ENCODE data around the gene SSX4B.
"Not testable (repeated sequence)": the region's sequence is repeated elsewhere in the genome, so short reads cannot be mapped to it uniquely, and the experiment has no call there.

Gene SSX4B

GRCh38 chrX:48450076-48450475 lies 38.3 kb upstream of the SSX4B start:
- TF ChIP-seq CTCF (IDR thresholded peaks at IDR 0.05; ENCODE audit: borderline replicate concordance, control extremely low read depth, extremely low read depth, insufficient read depth, missing control alignments), result no peak
- in situ Hi-C loops (cut with MboI; ENCODE audit: low sequenced_read_pairs, unreplicated experiment), result loop anchor here (25.0 kb wide), 1 partner anchor 363 kb away; no protein-coding TSS in a partner anchor
- no peak for DNase-seq (ENCODE audit: low spot score)

- in situ Hi-C loops (cut with MboI; ENCODE audit: low sequenced_read_pairs, unreplicated experiment); DNase-seq (ENCODE audit: low spot score): not testable (repeated sequence)
Measured at GRCh38 chrX:48447201-48447600, 35.4 kb upstream of the SSX4B start.

GRCh38 chrX:48433713-48434112 lies 22.0 kb upstream of the SSX4B start:
- in situ Hi-C loops (cut with MboI; ENCODE audit: low sequenced_read_pairs, unreplicated experiment); DNase-seq (ENCODE audit: low spot score): not testable (repeated sequence)

- DNase-seq (ENCODE audit: low spot score); in situ Hi-C loops (cut with MboI; ENCODE audit: low sequenced_read_pairs, unreplicated experiment): not testable (repeated sequence)
Measured at GRCh38 chrX:48430166-48430565, 18.4 kb upstream of the SSX4B start.

- DNase-seq (ENCODE audit: low spot score); in situ Hi-C loops (cut with MboI; ENCODE audit: low sequenced_read_pairs, unreplicated experiment): not testable (repeated sequence)
Measured at GRCh38 chrX:48429606-48430005, 17.8 kb upstream of the SSX4B start.

- in situ Hi-C loops (cut with MboI; ENCODE audit: low sequenced_read_pairs, unreplicated experiment), result not testable (repeated sequence)
Measured at GRCh38 chrX:48427027-48427716, 15.4 kb upstream of the SSX4B start.

GRCh38 chrX:48397825-48398224 lies 13.9 kb downstream of the SSX4B start:
- in situ Hi-C loops (cut with MboI; ENCODE audit: low sequenced_read_pairs, unreplicated experiment); DNase-seq (ENCODE audit: low spot score): not testable (repeated sequence)

More at GRCh38 chrX:48427027-48427716, 15.4 kb upstream of the SSX4B start:
- DNase-seq (ENCODE audit: low spot score), result not testable (repeated sequence)

- in situ Hi-C loops (cut with MboI; ENCODE audit: low sequenced_read_pairs, unreplicated experiment); DNase-seq (ENCODE audit: low spot score): not testable (repeated sequence)
Measured at GRCh38 chrX:48396931-48397330, 14.8 kb downstream of the SSX4B start.

- DNase-seq (ENCODE audit: low spot score); in situ Hi-C loops (cut with MboI; ENCODE audit: low sequenced_read_pairs, unreplicated experiment): not testable (repeated sequence)
Measured at GRCh38 chrX:48383239-48383638, 28.5 kb downstream of the SSX4B start, which contains the start of gene SSX4. Gene SSX4 (plus strand): TSS chrX:48383539. CDS start chrX:48384054, 515 bp downstream.

GRCh38 chrX:48370408-48370807 lies 41.4 kb downstream of the SSX4B start:
- DNase-seq (ENCODE audit: low spot score); in situ Hi-C loops (cut with MboI; ENCODE audit: low sequenced_read_pairs, unreplicated experiment): not testable (repeated sequence)

GRCh38 chrX:48367717-48368408 lies 43.9 kb downstream of the SSX4B start:
- DNase-seq (ENCODE audit: low spot score); in situ Hi-C loops (cut with MboI; ENCODE audit: low sequenced_read_pairs, unreplicated experiment): not testable (repeated sequence)

GRCh38 chrX:48359281-48359680 lies 52.5 kb downstream of the SSX4B start:
- in situ Hi-C loops (cut with MboI; ENCODE audit: low sequenced_read_pairs, unreplicated experiment); DNase-seq (ENCODE audit: low spot score): not testable (repeated sequence)

- in situ Hi-C loops (cut with MboI; ENCODE audit: low sequenced_read_pairs, unreplicated experiment), result no loop called here
- DNase-seq (ENCODE audit: low spot score), result no peak
- no peak for TF ChIP-seq CTCF (IDR thresholded peaks at IDR 0.05; ENCODE audit: borderline replicate concordance, control extremely low read depth, extremely low read depth, insufficient read depth, missing control alignments)
Measured at GRCh38 chrX:48357681-48358080, 54.1 kb downstream of the SSX4B start.

- DNase-seq (ENCODE audit: low spot score); in situ Hi-C loops (cut with MboI; ENCODE audit: low sequenced_read_pairs, unreplicated experiment): not testable (repeated sequence)
Measured at GRCh38 chrX:48356315-48357094, 55.3 kb downstream of the SSX4B start, which contains the start of gene SSX3. Gene SSX3 (minus strand): TSS chrX:48356703. CDS start chrX:48355249, 1,454 bp downstream.
